GM12878 (cell line): ENCODE data around the gene MRPL44. TPM values are rescaled to one million over a fixed set of nuclear protein-coding genes. Genes with fewer than 3 reads are reported as not detected.

Experiments
- ASH2L ChIP-seq: fragments of 300-600, 200-600 bp; sonication (generic); IDR thresholded peaks from 2 replicates; pipeline ENCODE4 v1.6.1; 2017; ENCODE audit warnings: low read depth, mild to moderate bottlenecking, borderline replicate concordance
- BHLHE40 ChIP-seq, 2 experiments: fragments of 450-650 bp in 1 of 2; IDR thresholded peaks; 2 replicates each; pipeline ENCODE4 v1.6.1; 2011 to 2017; ENCODE audit warnings: low read depth in 2 of 2, borderline replicate concordance in 1 of 2, improper control_type of control experiment in 1 of 2, low read length in 1 of 2, mild to moderate bottlenecking in 1 of 2
- CHD2 ChIP-seq: IDR thresholded peaks from 2 replicates; pipeline ENCODE4 v1.6.1; 2011; ENCODE audit warnings: low read depth, low read length, improper control_type of control experiment, borderline replicate concordance
- CREM ChIP-seq: IDR thresholded peaks from 2 replicates; pipeline ENCODE4 v1.6.1; 2014; ENCODE audit warnings: antibody characterized with exemption, low read depth
- DPF2 ChIP-seq: fragments of 450-650 bp; IDR thresholded peaks from 2 replicates; pipeline ENCODE4 v1.6.1; 2017; ENCODE audit warnings: mild to moderate bottlenecking
- EED ChIP-seq: sonication (generic); IDR thresholded peaks from 2 replicates; pipeline ENCODE4 v1.6.1; 2016; ENCODE audit warnings: antibody characterized with exemption, low read depth
- ETV6 ChIP-seq, 2 experiments: fragments of 450-650 bp in 1 of 2; IDR thresholded peaks in 1 of 2; conservative IDR thresholded peaks in 1 of 2; 2 replicates each; pipeline ENCODE4 v1.6.1; 2014; ENCODE audit warnings: antibody characterized with exemption in 1 of 2, borderline replicate concordance in 1 of 2, low read depth in 1 of 2, mild to moderate bottlenecking in 1 of 2, moderate library complexity in 1 of 2
- EZH2 ChIP-seq: IDR thresholded peaks from 2 replicates; pipeline ENCODE4 v1.6.1; 2012; ENCODE audit warnings: low read depth, mild to moderate bottlenecking, control low read depth, inconsistent platforms, low read length, borderline replicate concordance; ENCODE audit not compliant: control insufficient read depth
- IRF4 ChIP-seq: IDR thresholded peaks from 2 replicates; pipeline ENCODE4 v1.6.1; 2011; ENCODE audit warnings: low read depth, low read length
- KLF5 ChIP-seq: fragments of 450-650 bp; IDR thresholded peaks from 2 replicates; pipeline ENCODE4 v1.6.1; 2014; ENCODE audit warnings: mild to moderate bottlenecking; ENCODE audit not compliant: partially characterized antibody
- MTA2 ChIP-seq: fragments of 450-650 bp; IDR thresholded peaks from 2 replicates; pipeline ENCODE4 v1.6.1; 2016; ENCODE audit warnings: low read depth, mild to moderate bottlenecking, moderate library complexity
- MXI1 ChIP-seq: fragments of 150-350 bp; IDR thresholded peaks from 2 replicates; pipeline ENCODE4 v1.6.1; 2011; ENCODE audit warnings: low read depth, mild to moderate bottlenecking, inconsistent platforms, low read length, improper control_type of control experiment
- MYC ChIP-seq: IDR thresholded peaks from 2 replicates; pipeline ENCODE4 v1.6.1; 2011; ENCODE audit warnings: mild to moderate bottlenecking, low read length, moderate library complexity, inconsistent platforms; ENCODE audit not compliant: insufficient read depth, insufficient replicate concordance, insufficient read length, severe bottlenecking
- NR2C1 ChIP-seq: fragments of 450-650 bp; IDR thresholded peaks from 2 replicates; pipeline ENCODE4 v1.6.1; 2017; ENCODE audit warnings: antibody characterized with exemption, mild to moderate bottlenecking, moderate library complexity
- PAX5 ChIP-seq: IDR thresholded peaks from 2 replicates; pipeline ENCODE4 v1.6.1; 2011; ENCODE audit warnings: low read depth, low read length, borderline replicate concordance
- POLR2AphosphoS5 ChIP-seq: IDR thresholded peaks from 2 replicates; pipeline ENCODE4 v1.6.1; 2011; ENCODE audit warnings: mild to moderate bottlenecking, low read length, inconsistent platforms
- RB1 ChIP-seq: fragments of 450-650 bp; formaldehyde crosslinking; IDR thresholded peaks from 2 replicates; pipeline ENCODE4 v1.6.1; 2017; ENCODE audit warnings: mild to moderate bottlenecking, borderline replicate concordance
- RFX5 ChIP-seq: IDR thresholded peaks from 2 replicates; pipeline ENCODE4 v1.6.1; 2011; ENCODE audit warnings: low read depth, low read length, improper control_type of control experiment
- RUNX3 ChIP-seq: IDR thresholded peaks from 2 replicates; pipeline ENCODE4 v1.6.1; 2012; ENCODE audit warnings: low read length, inconsistent platforms
- SUPT20H ChIP-seq: IDR thresholded peaks from 2 replicates; pipeline ENCODE4 v1.6.1; 2011; ENCODE audit warnings: low read depth, mild to moderate bottlenecking, low read length, moderate library complexity, borderline replicate concordance; ENCODE audit not compliant: control insufficient read depth
- TCF12 ChIP-seq: IDR thresholded peaks from 2 replicates; pipeline ENCODE4 v1.6.1; 2011; ENCODE audit warnings: low read depth, mild to moderate bottlenecking, low read length
- polyA plus RNA-seq, 11 experiments: library from polyadenylated mRNA; depleted of rRNA in 4 of 11; unstranded in 6 of 11; stranded (reverse) in 5 of 11; fragments of >200 nt; fragmentation: Nextera tagmentation in 4 of 11; fragmentation: Illumina TruSeq in 1 of 11; extraction: Ambion mirVana in 4 of 11; extraction: Trizol in 1 of 11; gene quantifications; 1 replicate in 1 of 11; 2 replicates in 10 of 11; pipeline versions ENCODE4 v1.2.1 to v1.2.3, GENCODE V29; 2011 to 2016; ENCODE audit warnings: inconsistent platforms in 2 of 11, missing spikeins in 2 of 11, low read depth in 1 of 11
- total RNA-seq, 4 experiments: library from RNA; depleted of rRNA in 3 of 4; stranded (reverse); fragments of >200 nt in 3 of 4; fragmentation: Illumina TruSeq in 1 of 4; extraction: Trizol in 1 of 4; gene quantifications; 2 replicates each; pipeline versions ENCODE4 v1.2.1 to v1.2.3, GENCODE V29; 2013 to 2021
- TF ChIP-seq, protein P1 (sequence below): IDR thresholded peaks from 2 replicates; pipeline ENCODE4 v1.6.1; 2012; ENCODE audit warnings: low read depth, low read length, improper control_type of control experiment
- TF ChIP-seq, protein P2 (sequence below): IDR thresholded peaks from 2 replicates; pipeline ENCODE4 v1.6.1; 2011; ENCODE audit warnings: borderline replicate concordance, low read depth, mild to moderate bottlenecking, moderate library complexity, low read length; ENCODE audit not compliant: insufficient read depth, poor library complexity, severe bottlenecking
- TF ChIP-seq, protein P3 (sequence below): fragments of 150-350 bp; IDR thresholded peaks from 2 replicates; pipeline ENCODE4 v1.6.1; 2016; ENCODE audit warnings: low read depth, low read length

Gene MRPL44
- total and polyA plus RNA-seq, 10 of the 15 experiments (the other 5 are each of a cell fraction or from before 2014, with no cell fraction given): 18.3 to 44.3 (median 37.5) TPM

DNA sequence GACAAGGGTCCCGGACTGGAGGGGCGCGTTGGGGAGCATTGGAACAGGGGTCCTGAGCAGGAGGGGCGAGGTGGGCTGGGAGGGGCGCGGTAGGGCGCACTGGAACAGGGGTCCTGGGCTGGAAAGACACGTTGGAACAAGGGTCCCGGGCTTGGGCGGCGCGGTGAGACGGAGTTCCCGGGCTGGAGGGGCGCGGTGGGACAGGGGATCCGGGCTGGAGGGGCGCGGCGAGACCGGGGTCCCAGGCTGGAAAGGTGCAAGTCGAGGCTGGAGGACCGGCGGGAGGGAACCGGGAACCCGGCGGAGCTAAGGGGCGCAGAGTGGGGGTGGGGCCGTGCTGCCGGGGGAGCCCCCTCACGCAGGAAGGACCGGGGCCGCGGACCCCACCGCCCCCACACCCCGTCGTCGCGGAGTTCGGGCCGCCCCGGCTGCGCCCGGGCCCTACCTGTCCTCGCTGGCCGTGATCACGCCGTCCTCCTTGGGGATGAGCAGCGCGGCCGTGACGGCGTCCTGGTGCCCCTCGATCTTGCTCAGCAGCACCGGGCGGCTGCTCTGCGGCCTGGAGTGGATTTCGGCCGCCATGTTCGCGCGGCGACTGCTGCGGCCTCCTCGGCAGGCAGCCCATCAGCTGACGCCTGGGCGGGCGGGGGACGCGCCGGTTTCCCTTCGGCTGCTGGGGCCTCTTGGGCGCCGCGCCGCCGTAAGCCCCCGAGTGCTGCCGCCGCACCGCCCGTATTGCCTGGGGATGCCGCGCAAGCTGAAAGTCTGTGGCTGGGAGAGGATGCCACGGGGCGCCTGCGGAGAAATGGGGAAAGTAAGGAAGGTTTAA, 12.3 kb upstream of the MRPL44 start, which contains the start of gene WDFY1 (continued):
- TF ChIP-seq, protein P1, sequence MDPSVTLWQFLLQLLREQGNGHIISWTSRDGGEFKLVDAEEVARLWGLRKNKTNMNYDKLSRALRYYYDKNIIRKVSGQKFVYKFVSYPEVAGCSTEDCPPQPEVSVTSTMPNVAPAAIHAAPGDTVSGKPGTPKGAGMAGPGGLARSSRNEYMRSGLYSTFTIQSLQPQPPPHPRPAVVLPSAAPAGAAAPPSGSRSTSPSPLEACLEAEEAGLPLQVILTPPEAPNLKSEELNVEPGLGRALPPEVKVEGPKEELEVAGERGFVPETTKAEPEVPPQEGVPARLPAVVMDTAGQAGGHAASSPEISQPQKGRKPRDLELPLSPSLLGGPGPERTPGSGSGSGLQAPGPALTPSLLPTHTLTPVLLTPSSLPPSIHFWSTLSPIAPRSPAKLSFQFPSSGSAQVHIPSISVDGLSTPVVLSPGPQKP: peak; percentile 31; the same call in 1 of the 2 replicates
- TF ChIP-seq, protein P2, sequence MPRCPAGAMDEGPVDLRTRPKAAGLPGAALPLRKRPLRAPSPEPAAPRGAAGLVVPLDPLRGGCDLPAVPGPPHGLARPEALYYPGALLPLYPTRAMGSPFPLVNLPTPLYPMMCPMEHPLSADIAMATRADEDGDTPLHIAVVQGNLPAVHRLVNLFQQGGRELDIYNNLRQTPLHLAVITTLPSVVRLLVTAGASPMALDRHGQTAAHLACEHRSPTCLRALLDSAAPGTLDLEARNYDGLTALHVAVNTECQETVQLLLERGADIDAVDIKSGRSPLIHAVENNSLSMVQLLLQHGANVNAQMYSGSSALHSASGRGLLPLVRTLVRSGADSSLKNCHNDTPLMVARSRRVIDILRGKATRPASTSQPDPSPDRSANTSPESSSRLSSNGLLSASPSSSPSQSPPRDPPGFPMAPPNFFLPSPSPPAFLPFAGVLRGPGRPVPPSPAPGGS: peak; percentile 11
- TF ChIP-seq SUPT20H (no peak), EED (no peak), PAX5 (peak; percentile 43; the same call in 1 of the 2 replicates), RB1 (peak; percentile 73; the same call in 1 of the 2 replicates), NR2C1 (0 out of 2 replicates have a peak, but pooled peaks have one; percentile 11), MYC (peak; percentile 49), KLF5 (no peak), ASH2L (0 out of 2 replicates have a peak, but pooled peaks have one; percentile 67), RUNX3 (peak; percentile 57), IRF4 (no peak), RFX5 (no peak), POLR2AphosphoS5 (peak; percentile 78), CHD2 (peak; percentile 52; the same call in 1 of the 2 replicates), BHLHE40 (IDR thresholded peaks at IDR 0.05; ENCODE audit: borderline replicate concordance in 1 of 2, low read depth in 2 of 2, low read length in 1 of 2) (peak; percentile 47 to 87; a peak in 3 of 4 replicates), MTA2 (no peak), EZH2 (no peak), CREM (peak; percentile 52; the same call in 1 of the 2 replicates), DPF2 (peak; percentile 85), MXI1 (0 out of 2 replicates have a peak, but pooled peaks have one; percentile 51), TCF12 (peak; percentile 58; the same call in 1 of the 2 replicates), ETV6 (conservative IDR thresholded peaks at IDR 0.05 in 1 of 2, IDR thresholded peaks at IDR 0.05 in 1 of 2; ENCODE audit: borderline replicate concordance in 1 of 2, low read depth in 1 of 2) (no peak)
- TF ChIP-seq, protein P3, sequence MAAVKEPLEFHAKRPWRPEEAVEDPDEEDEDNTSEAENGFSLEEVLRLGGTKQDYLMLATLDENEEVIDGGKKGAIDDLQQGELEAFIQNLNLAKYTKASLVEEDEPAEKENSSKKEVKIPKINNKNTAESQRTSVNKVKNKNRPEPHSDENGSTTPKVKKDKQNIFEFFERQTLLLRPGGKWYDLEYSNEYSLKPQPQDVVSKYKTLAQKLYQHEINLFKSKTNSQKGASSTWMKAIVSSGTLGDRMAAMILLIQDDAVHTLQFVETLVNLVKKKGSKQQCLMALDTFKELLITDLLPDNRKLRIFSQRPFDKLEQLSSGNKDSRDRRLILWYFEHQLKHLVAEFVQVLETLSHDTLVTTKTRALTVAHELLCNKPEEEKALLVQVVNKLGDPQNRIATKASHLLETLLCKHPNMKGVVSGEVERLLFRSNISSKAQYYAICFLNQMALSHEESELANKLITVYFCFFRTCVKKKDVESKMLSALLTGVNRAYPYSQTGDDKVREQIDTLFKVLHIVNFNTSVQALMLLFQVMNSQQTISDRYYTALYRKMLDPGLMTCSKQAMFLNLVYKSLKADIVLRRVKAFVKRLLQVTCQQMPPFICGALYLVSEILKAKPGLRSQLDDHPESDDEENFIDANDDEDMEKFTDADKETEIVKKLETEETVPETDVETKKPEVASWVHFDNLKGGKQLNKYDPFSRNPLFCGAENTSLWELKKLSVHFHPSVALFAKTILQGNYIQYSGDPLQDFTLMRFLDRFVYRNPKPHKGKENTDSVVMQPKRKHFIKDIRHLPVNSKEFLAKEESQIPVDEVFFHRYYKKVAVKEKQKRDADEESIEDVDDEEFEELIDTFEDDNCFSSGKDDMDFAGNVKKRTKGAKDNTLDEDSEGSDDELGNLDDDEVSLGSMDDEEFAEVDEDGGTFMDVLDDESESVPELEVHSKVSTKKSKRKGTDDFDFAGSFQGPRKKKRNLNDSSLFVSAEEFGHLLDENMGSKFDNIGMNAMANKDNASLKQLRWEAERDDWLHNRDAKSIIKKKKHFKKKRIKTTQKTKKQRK: no peak
